T47D (cell line): Measurements from ENCODE around the gene TBKBP1.

ENCODE experiments used
- DNase-seq, 2 experiments: peaks; one replicate each; pipeline versions ENCODE4 v3.0.0 to v3.0.0-alpha.2; 2011 to 2012; ENCODE audit warnings: low read depth in 1 of 2, low spot score in 1 of 2
- JUND ChIP-seq: IDR thresholded peaks from 2 replicates; pipeline ENCODE4 v1.6.1; 2012; ENCODE audit warnings: low read depth
- in situ Hi-C: cut with HindIII; loops from 2 replicates; pipeline ENCODE4 v1.10.0; 2016; ENCODE audit warnings: low sequenced_read_pairs, low pct_unique_long_range_greater_than_20kb

TBKBP1 gene

DNA sequence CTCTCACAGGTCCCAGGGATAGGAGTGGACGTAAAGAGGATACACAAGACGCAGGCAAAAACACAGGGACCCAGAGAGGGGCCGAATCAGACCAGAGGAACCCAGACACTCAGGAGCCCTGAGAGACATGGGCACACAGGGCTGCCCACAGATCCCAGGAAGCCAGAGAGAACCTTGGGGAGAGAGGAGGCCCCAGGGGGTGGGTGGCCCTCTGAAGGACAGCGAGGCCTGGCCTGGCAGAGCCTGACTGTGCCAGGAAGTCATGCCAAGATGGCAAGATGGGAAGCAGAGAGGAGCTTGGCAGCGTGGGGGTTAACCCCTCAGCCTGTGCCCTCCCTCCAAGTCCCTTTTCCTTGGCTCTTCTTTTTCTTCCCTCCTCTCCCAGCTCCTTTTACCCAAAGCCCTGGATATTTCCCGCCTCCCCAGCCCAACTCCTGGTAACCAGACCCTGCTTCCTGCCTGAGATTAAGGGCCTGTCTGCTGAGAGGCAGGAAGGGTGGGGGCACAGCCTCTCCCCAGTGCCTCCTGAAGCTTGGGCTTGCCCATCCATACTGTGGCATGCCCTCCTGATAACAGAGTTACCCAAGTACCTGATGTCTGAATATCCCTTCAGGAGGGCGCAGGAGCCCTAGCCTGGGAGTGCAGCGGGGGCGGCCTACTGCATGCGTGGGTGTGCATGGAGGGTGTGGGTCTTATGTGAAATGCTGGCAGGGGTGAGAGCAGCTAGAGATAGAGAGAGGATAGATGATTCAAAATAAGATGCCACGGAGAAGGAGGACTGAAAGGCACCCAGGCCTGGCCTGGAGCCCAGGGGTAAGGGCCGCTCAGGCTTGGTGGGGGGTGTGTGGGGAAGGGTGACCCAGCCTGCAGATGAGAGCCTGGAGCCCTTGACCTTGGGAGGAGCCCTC lies 33.1 kb downstream of the TBKBP1 start:
- DNase-seq, result no peak
- no peak for TF ChIP-seq JUND
- in situ Hi-C loops, result no loop called here

- TF ChIP-seq JUND, result no peak
- no peak for DNase-seq
- in situ Hi-C loops, result no loop called here
Measured at GRCh38 chr17:47727704-47728036, 33.7 kb downstream of the TBKBP1 start.

DNA sequence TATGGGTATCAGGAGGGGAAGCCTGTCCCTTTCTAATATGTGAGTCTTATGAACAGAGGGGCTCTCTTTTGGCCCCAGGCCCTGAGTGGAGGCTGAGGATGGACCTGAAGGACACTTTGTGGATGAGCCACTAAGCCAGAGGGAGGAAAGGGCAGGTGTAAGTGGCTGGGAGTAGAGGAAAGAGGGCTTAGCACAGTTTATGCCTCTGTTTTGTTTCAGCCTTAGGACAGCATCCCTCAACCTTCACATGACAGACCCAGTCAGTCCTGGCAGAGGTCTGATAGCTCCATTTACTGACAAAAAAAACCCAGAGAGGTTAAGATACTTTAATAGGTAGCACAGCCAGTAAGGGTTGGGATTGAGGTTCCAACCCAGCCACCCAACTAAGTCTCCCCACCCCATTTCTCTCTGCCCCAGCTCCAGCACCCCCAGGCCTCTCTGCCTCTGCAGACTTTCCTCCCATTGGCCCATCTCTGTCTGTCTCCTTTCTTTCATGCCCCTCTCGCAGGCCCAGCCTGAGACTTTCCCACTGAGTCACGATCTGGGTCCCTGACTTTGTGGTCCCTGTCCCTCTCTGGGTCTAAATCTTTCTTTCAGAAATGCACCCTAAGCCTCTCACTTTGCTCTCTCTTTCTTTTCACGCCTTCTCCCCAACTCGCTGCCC lies 34.4 kb downstream of the TBKBP1 start:
- in situ Hi-C loops, result no loop called here
- no peak for TF ChIP-seq JUND

DNA sequence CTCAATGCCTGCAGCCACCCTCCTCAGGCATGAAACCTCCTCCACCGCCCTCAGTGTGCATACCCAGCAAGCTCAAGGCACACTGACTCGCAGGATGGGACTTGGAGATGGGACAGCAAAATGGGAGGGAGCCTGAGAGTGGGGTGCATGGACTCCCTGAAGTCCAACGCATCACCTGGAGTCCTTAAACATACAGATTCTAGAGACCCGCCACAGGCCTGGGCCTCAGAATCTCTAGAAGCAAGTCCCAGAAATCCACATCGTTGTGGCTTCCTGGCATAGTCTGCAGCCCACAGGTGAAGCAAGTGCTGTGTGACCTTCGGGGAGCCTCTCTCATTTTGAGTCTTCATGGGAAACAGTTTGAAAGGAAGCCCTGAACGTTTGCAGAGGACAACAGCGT lies 35.5 kb downstream of the TBKBP1 start:
- TF ChIP-seq JUND, result no peak
- in situ Hi-C loops, result no loop called here
- DNase-seq, result no peak

More for the DNA sequence above, 34.4 kb downstream of the TBKBP1 start:
- DNase-seq, result no peak

DNA sequence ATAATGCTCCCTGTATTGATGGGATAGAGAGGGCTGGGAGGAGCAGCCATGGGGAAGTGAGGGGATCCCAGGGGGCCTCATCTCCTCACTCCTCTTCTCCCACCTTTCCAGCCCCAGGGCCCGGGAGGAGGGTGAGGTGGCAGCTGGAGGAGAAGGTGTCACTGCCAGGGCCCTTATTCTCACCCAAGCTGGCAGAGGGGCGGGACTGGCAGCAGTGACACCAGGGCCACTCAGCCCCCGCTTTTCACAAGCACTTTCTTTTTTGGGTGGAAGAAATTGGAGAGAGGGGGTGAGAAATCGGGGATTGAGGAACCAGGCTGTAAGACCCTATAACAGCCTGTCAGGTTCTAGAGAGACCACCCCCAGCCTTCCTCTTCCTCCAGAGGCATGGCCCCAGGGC lies 36.7 kb downstream of the TBKBP1 start:
- in situ Hi-C loops, result no loop called here
- no peak for TF ChIP-seq JUND
- DNase-seq, result no peak

- no peak for TF ChIP-seq JUND
- in situ Hi-C loops, result no loop called here
- DNase-seq, result no peak
Measured at GRCh38 chr17:47731396-47731795, 37.4 kb downstream of the TBKBP1 start.

DNA sequence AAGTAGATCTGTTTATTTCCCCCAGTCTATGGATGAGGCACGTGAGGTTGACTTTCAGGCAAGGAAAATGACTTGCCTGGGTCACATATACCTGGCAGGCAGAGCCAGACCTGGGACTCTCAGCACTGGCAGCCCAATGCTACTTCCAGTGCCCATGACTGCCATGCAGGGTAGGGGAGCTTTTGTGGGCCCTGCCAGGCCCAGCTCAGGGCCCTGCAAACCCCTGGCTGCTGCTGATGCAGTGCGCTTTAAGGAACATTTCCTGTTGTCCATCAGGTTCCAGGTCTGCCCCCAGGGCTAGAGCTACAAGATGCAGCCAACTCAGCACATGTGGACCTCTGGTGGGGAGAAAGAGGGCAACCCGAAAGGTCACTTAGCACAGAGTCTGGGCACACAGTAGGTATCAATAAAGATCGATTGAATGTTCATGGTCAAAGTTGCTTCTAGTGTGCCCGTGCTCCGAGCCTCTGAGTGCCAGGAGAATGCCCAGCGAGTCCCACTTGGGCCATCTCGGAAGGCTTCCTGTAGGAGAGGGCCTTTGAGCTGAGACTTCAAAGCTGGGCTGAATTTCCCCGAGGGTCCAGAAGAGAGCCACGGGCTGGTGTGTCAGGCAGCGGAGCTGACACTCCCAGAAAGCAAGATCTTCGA lies 38.6 kb downstream of the TBKBP1 start:
- in situ Hi-C loops, result no loop called here

GRCh38 chr17:47733047-47733673 lies 39.2 kb downstream of the TBKBP1 start, which contains the start of gene TBX21:
TBX21 (plus strand) TSS chr17:47733236; CDS start chr17:47733455, 219 bp downstream.
- in situ Hi-C loops, result no loop called here
- TF ChIP-seq JUND, result no peak
- no peak for DNase-seq

More for the DNA sequence above, 38.6 kb downstream of the TBKBP1 start:
- TF ChIP-seq JUND, result no peak
- no peak for DNase-seq

- DNase-seq, result no peak
- TF ChIP-seq JUND, result no peak
- in situ Hi-C loops, result no loop called here
Measured at GRCh38 chr17:47733674-47734410, 39.9 kb downstream of the TBKBP1 start.

- in situ Hi-C loops, result no loop called here
- DNase-seq, result no peak
- TF ChIP-seq JUND, result no peak
Measured at GRCh38 chr17:47735139-47735464, 41.1 kb downstream of the TBKBP1 start.

- no peak for TF ChIP-seq JUND
- DNase-seq, result no peak
- in situ Hi-C loops, result no loop called here
Measured at GRCh38 chr17:47735536-47736011, 41.6 kb downstream of the TBKBP1 start.
